Measurements from ENCODE around the gene ZNF280D.

Gene ZNF280D

DNA sequence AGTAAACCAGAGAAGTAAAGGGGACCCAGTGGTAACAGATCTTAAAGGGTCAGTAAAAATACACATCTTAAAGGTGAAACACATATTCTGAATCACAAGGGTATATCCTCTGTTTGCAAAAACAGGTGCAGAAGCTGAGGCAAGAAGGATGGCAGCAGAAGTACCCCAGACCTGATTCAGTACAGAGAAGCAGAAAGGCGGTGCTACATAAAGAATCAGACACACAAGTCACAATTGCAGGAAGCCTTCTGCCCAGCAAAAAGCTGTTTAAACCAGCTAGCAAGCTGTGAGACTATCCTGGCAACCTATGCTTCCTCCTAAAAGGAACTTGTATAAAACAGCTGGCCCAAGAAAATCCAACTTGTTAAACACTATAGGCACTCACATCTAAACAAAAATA, 49.4 kb downstream of the ZNF280D start:
- Histone ChIP-seq H3K4me3 (ENCODE audit: low read depth in 1 of 2, low read length in 1 of 2) (no peak overlapping the region), H3K36me3 (peaks cover under 1% of the 10 kb centered on the region), H3K27me3 (no peaks in the 10 kb centered on the region), H3K27ac (no peak overlapping the region), H3K9me3 (no peaks in the 10 kb centered on the region), H3K4me1 (ENCODE audit: control insufficient read depth in 1 of 2, insufficient read depth in 1 of 2, low read depth in 1 of 2, low read length in 1 of 2) (no peaks in the 10 kb centered on the region)
- TF ChIP-seq, protein P1, sequence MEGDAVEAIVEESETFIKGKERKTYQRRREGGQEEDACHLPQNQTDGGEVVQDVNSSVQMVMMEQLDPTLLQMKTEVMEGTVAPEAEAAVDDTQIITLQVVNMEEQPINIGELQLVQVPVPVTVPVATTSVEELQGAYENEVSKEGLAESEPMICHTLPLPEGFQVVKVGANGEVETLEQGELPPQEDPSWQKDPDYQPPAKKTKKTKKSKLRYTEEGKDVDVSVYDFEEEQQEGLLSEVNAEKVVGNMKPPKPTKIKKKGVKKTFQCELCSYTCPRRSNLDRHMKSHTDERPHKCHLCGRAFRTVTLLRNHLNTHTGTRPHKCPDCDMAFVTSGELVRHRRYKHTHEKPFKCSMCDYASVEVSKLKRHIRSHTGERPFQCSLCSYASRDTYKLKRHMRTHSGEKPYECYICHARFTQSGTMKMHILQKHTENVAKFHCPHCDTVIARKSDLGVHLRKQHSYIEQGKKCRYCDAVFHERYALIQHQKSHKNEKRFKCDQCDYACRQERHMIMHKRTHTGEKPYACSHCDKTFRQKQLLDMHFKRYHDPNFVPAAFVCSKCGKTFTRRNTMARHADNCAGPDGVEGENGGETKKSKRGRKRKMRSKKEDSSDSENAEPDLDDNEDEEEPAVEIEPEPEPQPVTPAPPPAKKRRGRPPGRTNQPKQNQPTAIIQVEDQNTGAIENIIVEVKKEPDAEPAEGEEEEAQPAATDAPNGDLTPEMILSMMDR (IDR thresholded peaks at IDR 0.05), result no peak

DNA sequence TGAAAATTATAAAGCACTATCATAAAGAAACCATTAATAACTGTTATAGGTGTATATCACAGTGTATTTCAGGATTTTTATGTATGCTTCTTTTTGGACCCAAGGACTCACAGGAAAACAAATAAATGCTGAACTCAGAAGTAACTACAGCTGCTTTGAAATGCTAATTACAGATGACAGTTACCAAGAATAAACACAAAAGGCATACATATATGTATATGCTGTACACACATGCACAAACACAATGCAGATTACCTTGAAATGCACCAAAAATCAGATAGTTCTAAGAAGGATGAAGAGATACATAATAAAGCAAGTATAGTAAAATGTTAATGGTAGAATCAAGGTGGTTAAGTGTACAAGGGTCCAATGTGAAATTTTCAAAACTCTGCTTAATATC, 52.2 kb downstream of the ZNF280D start:
- H3K36me3 ChIP-seq, result peaks cover 10% of the 10 kb centered on the region
- TF ChIP-seq, protein P1 (IDR thresholded peaks at IDR 0.05), result no peak
- H3K4me3 ChIP-seq (ENCODE audit: low read depth in 1 of 2, low read length in 1 of 2), result no peak overlapping the region
- H3K4me1 ChIP-seq (ENCODE audit: control insufficient read depth in 1 of 2, insufficient read depth in 1 of 2, low read depth in 1 of 2, low read length in 1 of 2), result no peaks in the 10 kb centered on the region
- no peaks in the 10 kb centered on the region for H3K27me3 ChIP-seq
- no peak overlapping the region for H3K27ac ChIP-seq
- H3K9me3 ChIP-seq, result no peaks in the 10 kb centered on the region

DNA sequence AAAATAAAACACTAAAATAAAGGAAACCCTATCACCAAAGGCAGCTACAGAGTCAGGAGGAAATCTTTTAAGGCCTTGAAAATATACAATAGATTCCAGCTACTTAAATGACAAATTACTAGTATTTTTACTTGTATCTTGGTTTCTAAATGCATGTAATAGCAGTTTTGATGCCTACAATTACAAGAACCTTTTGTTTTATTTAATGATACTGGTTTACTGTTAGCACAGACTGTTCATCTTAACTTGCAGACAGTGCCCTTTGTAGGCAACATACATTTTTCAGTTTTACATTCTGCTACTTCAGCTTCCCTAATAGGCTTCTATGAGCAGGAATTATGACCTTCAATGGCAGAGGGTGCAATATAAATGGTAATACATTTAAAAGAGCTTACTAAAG, 54.1 kb downstream of the ZNF280D start:
- TF ChIP-seq, protein P1 (IDR thresholded peaks at IDR 0.05), result no peak
- Histone ChIP-seq H3K36me3 (peaks cover 26% of the 10 kb centered on the region), H3K4me3 (ENCODE audit: low read depth in 1 of 2, low read length in 1 of 2) (no peak overlapping the region), H3K27me3 (no peaks in the 10 kb centered on the region), H3K27ac (no peak overlapping the region), H3K4me1 (ENCODE audit: control insufficient read depth in 1 of 2, insufficient read depth in 1 of 2, low read depth in 1 of 2, low read length in 1 of 2) (no peaks in the 10 kb centered on the region), H3K9me3 (no peaks in the 10 kb centered on the region)

DNA sequence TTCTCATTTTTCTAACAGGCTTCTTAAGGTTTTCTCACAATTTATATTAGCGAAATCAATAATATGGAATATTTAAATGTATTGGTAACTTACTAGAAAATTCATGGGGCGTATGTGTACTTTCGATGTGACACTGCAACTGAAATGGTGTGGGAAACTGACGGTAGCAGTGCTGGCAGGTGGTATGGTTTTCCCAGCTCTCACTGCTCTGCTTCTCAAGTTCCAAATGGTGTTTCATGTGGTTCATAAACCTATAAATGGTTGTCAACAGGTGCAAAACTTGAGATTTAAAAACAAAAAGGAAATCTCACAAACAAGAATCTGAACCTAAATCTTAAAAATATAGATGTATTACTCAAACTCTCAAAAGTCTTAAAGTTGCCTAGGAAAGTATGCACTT, 54.7 kb downstream of the ZNF280D start:
- no peaks in the 10 kb centered on the region for H3K27me3 ChIP-seq

DNA sequence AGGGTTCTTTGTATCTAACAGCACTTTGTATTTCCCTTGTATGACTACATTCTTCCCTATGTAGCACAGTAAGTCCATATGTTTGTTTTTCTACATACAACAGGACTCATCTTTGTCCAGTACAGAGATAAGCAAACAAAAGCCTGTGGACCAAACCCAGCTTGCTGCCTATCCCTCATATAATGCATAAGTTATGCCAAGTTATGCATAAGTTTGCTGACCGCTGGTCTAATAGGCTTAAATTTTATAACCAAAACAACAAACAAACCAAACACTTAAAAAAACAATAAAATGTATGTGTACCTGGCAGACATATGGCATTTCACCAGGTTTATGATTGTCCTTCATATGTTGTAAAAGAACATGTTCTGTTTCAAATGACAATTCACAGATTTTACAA, 56.0 kb downstream of the ZNF280D start:
- Histone ChIP-seq H3K27ac (no peak overlapping the region), H3K36me3 (peaks cover 32% of the 10 kb centered on the region), H3K4me1 (ENCODE audit: control insufficient read depth in 1 of 2, insufficient read depth in 1 of 2, low read depth in 1 of 2, low read length in 1 of 2) (no peaks in the 10 kb centered on the region), H3K9me3 (no peaks in the 10 kb centered on the region), H3K4me3 (ENCODE audit: low read depth in 1 of 2, low read length in 1 of 2) (no peak overlapping the region), H3K27me3 (no peaks in the 10 kb centered on the region)
- TF ChIP-seq, protein P1 (IDR thresholded peaks at IDR 0.05), result no peak

More for the DNA sequence above, 54.7 kb downstream of the ZNF280D start:
- Histone ChIP-seq H3K4me3 (ENCODE audit: low read depth in 1 of 2, low read length in 1 of 2) (no peak overlapping the region), H3K4me1 (ENCODE audit: control insufficient read depth in 1 of 2, insufficient read depth in 1 of 2, low read depth in 1 of 2, low read length in 1 of 2) (no peaks in the 10 kb centered on the region), H3K36me3 (peaks cover 32% of the 10 kb centered on the region), H3K9me3 (no peaks in the 10 kb centered on the region), H3K27ac (no peak overlapping the region)
- TF ChIP-seq, protein P1 (IDR thresholded peaks at IDR 0.05), result no peak

DNA sequence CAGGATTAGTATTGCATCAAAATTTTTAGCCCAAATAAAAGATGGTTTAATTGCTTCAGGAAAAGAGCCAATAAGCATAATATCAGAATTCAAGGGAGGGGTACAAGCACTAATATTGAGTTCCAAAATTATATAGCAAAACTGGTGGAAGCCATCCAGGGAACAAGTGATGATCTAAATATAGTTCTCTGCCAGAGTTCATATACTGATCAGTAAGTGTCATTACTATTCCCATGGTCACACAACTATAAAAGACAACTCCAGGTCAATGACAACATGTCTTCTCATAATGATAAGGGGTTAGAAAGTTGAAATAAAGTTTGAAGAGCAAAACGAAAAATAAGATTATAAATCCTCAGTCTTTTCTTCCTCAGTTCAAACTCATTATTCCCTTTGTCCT, 57.4 kb downstream of the ZNF280D start:
- H3K36me3 ChIP-seq, result peaks cover 32% of the 10 kb centered on the region
- no peak overlapping the region for H3K4me3 ChIP-seq (ENCODE audit: low read depth in 1 of 2, low read length in 1 of 2)
- no peaks in the 10 kb centered on the region for H3K27me3 ChIP-seq
- H3K4me1 ChIP-seq (ENCODE audit: control insufficient read depth in 1 of 2, insufficient read depth in 1 of 2, low read depth in 1 of 2, low read length in 1 of 2), result no peaks in the 10 kb centered on the region
- H3K9me3 ChIP-seq, result no peaks in the 10 kb centered on the region
- H3K27ac ChIP-seq, result no peak overlapping the region
- TF ChIP-seq, protein P1 (IDR thresholded peaks at IDR 0.05), result no peak
